SK-N-MC (cell line): ENCODE measurements around the gene KIRREL1.

Experiments
- EZH2 ChIP-seq: fragments of 200-600 bp; sonication (generic); IDR thresholded peaks from one replicate; pipeline ENCODE4 v1.6.1; 2017; ENCODE audit warnings: antibody characterized with exemption
- FOXP2 ChIP-seq: optimal IDR thresholded peaks from 2 replicates; pipeline ENCODE3; 2011; ENCODE audit warnings: mild to moderate bottlenecking, moderate library complexity; ENCODE audit not compliant: insufficient read depth; ENCODE audit errors: extremely low read length, control extremely low read depth
- POLR2AphosphoS5 ChIP-seq: IDR thresholded peaks from 2 replicates; pipeline ENCODE4 v1.6.1; 2012; ENCODE audit warnings: mild to moderate bottlenecking, low read depth, low read length, borderline replicate concordance

GRCh38 chr1:158084747-158085146, 91.3 kb downstream of the KIRREL1 start:
- no peak for TF ChIP-seq POLR2AphosphoS5
- TF ChIP-seq EZH2: no peak
- no peak for TF ChIP-seq FOXP2
